Measurements from ENCODE around the gene MDM1.

Gene MDM1

DNA sequence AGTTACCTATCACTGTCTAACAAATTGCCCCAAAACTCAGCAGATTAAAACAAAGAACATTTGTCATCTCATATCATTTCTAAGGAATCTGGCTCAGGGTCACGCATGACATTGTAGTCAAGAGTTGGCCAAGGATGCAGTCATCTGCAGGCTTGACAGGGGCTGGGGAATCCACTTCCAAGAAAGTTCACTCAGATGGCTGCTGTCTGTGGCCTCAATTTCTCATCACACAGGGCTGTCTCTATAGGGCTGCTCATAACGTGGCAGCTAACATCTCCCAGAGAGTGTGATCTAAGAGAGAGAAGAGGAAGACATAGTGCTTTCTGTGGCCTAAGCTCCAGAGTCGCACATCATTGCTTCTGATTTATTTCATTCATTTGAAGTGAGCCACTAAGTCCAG lies 61.8 kb downstream of the MDM1 start:
- no peak for DNase-seq

DNA sequence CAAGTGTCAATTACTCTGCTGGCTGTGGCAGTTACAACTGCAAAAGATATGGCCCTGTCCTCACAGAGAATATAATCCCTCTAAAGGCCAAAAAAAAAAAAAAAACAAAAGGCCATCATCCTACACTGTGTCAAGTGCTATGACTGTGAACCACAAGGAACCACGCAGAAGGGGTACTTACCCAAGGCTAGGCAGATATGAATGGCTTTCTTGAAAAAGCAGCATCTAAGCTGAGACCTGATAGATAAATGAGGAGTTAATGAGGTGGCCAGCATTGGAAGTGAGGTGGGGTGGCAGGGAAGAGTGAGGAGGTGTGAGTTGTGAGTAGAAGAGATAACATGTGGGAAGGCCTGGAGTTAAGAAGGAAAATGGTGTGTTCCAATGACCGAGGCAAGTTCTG lies 62.4 kb downstream of the MDM1 start:
- DNase-seq, result no peak

- DNase-seq, result no peak
These were observed 63.2 kb downstream of the MDM1 start for GRCh38 chr12:68268967-68269366.

- no peak for DNase-seq
These were observed 64.2 kb downstream of the MDM1 start for GRCh38 chr12:68267892-68268396.

DNA sequence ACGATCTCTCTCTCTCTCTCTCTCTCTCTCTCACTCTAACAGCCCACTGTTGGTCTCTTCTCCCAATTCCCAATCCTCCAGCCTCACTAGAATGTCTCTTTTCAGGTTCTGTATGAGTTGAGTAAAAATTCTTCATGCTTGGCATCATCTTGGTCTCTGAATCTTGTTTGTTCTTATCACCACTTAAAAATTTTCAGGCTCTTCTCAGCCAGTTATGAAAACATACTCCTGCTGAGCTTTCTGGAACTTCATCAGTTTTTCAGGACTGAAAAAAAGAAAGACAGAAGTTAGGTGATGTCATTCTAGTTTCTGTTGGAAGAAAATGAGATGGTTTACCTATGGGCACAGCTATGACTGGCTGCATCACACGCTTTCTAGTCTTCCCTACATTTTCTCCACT lies 67.3 kb downstream of the MDM1 start:
- DNase-seq, result no peak

DNA sequence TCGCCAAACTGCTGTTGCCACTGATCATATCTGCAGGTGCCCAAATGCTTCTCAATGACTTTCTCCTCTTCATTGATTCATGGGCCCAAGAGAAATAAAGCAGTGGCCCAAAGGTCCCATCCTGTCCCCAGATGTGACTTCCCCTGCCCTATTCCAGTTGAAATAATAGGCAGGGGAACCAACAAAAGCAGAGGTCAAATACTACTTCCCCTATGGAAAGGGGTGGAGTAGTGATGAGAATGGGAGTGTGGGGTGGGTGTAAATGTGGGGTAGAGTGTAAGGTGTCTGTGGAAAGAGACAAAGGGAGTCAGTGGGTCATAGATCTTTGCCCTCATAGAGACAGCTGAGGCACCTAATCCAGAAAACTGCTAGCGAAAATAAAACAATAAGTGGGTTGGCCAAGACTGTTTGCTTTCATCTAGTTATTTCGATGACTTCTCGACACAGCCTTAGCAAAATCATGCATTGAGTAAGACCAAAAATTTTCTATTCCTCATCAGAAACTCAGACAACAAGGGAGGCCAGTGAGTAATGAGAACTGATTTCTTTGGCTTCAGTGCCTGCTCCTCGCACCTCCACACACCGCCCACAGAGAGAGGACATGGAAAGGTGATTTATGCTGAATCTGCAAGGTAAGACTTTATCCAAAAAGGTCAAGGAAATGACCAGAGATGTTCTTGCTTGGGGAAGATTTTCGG lies 67.9 kb downstream of the MDM1 start:
- no peak for DNase-seq

GRCh38 chr12:68263366-68263765 lies 68.8 kb downstream of the MDM1 start:
- no peak for DNase-seq

GRCh38 chr12:68261896-68262295 lies 70.3 kb downstream of the MDM1 start:
- no peak for DNase-seq

- DNase-seq, result no peak
These were observed 72.0 kb downstream of the MDM1 start for GRCh38 chr12:68260153-68260552.

GRCh38 chr12:68259318-68259940 lies 72.7 kb downstream of the MDM1 start:
- DNase-seq, result no peak

- no peak for DNase-seq
These were observed 78.7 kb downstream of the MDM1 start, which contains the start of gene IL22 for GRCh38 chr12:68253504-68253903. Gene IL22 (minus strand): TSS chr12:68253604. CDS start chr12:68253448, 156 bp downstream.

GRCh38 chr12:68252077-68252476 lies 80.1 kb downstream of the MDM1 start:
- DNase-seq, result no peak

DNA sequence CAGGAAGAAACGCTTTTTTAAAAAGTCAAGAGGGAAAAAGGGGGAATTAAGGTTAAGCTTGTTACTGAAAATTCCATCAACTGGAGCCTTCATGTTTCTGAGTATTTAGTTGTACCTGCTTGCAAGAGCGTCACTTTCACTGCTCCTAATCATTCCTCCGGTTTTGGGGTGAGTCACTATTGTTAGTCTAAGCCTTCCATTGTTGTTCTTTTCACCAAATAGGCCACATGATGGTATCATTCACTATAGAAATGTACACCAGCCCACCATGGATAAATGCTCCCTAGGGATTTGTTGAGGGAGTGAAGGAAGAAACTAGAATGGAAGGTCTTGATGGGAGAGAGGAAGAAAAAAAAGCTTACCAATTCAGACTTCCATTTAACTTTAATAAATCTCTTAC lies 81.7 kb downstream of the MDM1 start:
- DNase-seq, result no peak

DNA sequence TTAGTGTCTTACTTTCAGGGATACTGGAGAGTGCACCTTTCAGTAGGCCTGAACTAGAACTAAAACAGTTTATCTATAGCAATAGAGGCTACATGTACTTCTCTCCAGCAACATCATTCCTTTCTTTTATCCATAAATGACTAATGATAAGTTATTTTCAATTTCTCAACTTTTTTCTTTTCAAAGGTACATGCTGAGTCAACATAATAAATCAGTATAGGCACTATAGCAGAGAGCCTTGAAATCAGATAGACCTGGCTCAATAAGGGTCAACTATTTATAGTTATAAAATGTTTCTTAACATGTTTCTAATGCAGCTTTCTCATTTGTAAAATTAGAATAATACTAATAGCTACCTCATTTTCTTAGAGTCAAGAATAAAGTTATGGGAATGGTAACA lies 84.4 kb downstream of the MDM1 start:
- no peak for DNase-seq

GRCh38 chr12:68246350-68246749 lies 85.8 kb downstream of the MDM1 start:
- DNase-seq, result no peak

DNA sequence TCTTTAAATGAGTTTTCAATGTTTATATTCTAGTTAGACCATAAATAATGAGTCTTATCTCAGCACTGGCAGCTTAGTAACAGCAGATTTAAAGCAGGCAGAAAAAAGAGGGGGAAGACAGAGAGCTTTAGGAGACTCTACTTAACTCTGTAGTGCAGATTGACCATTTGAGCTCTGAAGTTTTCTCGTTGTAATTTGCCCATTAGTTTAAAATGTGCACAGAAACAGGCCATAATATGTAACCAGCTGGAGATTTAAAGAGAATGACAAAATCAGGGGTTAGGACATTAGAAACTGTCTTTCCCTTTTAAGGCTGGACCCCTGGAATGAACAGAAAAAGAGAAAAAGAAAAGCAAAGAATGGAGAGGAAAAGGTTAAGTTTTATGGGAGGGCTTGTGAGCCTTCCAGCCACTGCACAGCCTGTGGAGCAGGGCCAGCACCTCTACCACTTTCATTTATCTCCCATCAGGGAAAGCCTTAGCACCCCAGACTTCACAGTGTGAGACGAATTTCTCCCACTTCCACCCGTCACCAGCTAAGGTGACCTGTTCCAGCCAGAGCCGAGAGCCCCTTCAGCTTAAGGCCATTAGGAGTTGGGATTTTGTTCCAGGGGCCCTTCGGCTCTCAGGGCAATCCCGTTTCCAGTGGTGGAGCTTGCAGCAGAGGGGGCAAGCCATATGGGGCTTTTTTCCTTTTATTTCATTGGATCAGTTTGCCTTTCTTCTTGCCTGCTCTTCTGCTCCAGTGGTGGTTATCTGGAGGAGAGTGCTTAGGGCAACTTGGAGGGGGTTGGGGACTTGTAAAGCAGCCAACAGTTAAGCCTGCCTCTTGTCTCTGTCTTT lies 86.8 kb downstream of the MDM1 start:
- DNase-seq, result no peak

Data from activated naive CD4-positive, alpha-beta T cell treated with anti-CD3 and anti-CD28 coated beads, Interleukin-2, amount 50 U/mL, for 16 hours (primary cell).